SW 1271 (cell line): ENCODE data around the gene RARS2.

Experiments used
- DNase-seq, 2 experiments: peaks; one replicate each; lab custom pipeline; 2025; lab: John Stamatoyannopoulos, UW

RARS2 gene

DNA sequence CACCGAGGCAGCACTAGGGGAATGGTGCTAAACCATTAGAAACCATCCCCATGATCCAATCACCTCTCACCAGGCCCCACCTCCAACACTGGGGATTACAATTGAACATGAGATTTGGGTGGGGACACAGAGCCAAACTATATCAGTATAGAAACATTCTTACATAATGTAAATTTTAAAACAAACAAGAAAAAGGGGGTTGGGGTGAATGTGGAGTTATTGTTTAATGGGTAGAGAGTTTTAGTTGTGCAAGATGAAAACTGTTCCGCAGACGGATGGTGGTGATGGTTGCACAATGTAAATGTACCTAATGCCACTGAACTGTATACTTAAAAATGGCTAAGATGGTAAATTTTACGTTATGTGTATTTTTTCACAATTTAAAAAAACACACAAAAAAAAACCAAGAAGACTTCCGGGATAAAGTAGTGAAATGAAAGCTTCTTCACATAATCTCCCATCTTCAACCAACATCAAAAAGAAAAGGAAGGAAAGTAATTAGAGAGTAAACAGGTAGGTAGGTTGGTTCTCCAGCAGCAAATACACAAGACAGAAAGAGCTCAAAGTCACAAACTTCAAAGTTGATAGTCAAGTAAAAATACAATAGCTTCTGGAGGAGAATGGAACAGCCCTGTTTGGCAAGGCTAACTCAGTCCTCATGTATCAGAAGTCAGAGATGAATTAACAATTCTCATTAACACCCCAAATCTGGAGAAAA, 16.3 kb downstream of the RARS2 start:
- no peak for DNase-seq

DNA sequence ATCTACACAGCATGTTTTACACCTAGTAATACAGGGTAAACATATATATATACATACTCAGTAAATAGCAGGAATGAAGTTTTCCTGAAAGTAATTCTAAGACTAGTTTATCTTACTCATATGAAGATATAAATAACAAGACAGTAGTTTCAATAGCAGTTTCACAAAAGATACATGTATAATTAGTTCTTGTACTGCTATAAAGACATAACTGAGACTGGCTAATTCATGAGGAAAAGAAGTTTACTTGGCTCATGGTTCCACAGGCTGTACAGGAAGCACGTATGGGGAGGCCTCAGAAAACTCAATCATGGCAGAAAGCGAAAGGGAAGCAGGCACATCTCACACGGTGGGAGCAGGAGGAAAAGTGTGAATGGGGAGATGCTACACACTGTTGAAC, 16.9 kb downstream of the RARS2 start:
- no peak for DNase-seq

DNA sequence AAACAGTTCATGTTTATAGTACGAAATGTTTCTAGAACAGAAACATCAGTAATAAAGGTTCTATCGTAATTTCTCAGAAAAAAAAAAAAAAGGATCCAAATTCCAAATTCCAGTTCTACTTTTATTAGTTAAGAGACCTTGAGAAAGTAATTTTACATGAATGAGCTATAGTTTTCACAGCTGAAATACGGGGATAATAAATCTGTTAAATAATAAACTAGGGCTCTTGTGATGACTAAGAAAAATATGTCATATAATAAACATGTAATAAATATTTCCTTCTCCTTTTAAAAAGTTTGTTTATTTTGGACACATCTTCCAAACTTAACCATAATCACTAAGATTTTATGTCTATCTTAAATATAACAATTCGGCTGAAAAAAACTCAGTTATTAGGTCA, 17.8 kb downstream of the RARS2 start:
- DNase-seq, result no peak

DNA sequence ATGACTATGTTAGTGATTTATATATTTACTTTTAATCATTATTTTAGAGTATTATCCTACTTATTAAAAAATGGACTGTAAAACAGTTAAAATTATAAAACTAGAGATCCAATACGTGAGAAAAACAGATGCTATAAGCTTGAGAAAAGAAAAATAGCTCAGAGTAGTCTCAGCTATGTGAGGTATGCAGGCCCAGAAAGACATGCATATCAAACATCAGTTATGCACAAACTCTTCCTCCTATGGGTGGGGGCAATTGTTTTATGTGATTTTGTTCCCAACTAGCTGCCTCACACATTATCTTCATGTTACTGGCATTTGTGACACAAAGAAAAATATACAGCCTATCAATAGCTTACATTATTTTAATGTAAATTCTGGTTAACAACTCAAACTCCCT, 28.8 kb downstream of the RARS2 start:
- no peak for DNase-seq

DNA sequence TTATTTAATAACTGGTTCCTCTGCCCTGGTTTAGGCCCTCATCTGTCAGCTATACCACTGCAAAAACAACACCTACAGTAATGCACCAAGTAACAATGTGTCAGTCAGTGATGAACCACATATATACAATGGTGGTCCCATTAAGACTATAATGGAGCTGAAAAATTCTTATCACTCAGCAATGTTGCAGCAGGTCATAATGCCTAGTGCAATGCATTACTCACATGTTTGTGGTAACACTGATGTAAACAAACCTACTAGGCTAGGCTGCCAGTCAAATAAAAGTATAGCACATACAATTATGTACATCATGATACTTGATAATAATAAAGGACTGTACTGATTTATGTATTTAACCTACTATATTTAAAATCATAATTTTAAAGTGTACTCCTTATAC, 31.3 kb downstream of the RARS2 start:
- DNase-seq, result no peak

DNA sequence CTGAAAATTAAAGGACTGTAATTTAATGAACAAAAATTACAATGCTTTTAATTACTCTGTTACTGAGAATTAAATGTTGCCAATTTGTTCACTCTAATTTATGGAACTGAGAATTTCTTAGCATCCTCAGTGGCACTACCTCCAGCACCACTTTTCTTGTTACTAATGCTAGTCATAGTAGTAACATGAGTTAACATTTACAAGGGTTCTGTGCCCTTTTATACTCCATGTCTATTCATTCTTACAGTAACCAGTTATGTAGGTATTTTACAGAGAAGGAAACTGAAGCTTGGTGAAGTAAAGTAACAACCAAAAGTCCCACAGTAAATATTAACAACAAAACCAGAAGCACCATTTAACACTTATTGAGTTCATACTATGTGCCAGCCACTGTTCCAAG, 34.3 kb downstream of the RARS2 start:
- no peak for DNase-seq

DNA sequence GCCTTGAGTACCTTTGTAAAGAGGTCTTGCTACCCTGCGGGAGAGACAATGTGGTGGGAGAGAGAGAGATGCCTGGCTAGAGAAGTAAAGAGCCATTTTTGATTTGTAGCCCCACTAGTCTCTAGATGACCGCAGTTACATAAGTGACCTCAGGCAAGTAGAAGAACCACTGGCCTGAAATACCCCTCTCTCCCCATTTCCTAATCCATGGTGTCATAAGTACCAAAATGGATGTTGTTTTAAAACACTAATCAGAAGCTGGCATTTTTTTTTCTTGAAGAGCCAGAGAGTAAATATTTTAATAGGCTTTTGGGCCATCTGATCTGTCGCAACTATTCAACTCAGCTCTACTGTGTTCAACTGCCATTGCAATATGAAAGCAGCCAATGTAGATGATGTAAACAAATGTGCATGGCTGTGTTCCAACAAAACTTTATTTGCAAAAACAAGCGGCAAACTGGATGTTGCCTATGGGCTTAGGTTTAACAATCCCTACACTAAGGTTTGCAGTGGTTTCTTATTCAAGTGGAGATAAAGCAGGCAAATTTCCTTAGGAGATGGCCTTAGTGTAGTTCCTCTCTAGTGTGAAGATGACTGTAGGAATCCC, 36.5 kb downstream of the RARS2 start:
- no peak for DNase-seq

DNA sequence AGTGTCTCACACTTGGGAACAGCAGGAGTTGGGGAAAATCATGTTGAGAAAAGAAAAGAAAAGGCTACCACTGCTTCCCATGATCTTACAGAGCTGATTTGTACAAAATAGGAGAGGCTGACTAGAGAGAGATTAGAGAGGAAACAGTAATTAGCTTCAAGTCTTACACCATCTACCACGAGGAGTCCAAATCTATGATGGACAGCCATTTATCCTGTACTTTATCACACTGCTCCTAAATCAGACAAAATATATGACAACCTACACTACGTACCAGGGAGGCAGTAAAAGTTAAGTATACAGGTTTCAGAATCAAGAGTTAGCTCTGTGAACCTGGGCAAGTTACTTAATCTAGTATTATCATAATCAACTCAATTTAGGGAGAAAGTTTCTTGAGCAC, 38.0 kb downstream of the RARS2 start:
- no peak for DNase-seq

DNA sequence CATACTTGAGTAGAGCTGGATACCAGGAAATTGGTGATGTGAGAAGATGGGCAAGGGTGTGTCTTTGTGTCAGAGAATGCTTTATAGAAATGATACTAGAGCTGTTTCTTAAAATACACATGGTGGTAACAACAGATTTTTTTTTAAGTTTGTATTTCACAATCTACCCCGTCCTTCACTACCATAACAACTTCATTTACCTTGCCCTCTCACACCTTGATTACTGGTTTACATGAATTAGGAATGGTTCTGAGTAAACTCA, 45.4 kb downstream of the RARS2 start:
- DNase-seq, result no peak

DNA sequence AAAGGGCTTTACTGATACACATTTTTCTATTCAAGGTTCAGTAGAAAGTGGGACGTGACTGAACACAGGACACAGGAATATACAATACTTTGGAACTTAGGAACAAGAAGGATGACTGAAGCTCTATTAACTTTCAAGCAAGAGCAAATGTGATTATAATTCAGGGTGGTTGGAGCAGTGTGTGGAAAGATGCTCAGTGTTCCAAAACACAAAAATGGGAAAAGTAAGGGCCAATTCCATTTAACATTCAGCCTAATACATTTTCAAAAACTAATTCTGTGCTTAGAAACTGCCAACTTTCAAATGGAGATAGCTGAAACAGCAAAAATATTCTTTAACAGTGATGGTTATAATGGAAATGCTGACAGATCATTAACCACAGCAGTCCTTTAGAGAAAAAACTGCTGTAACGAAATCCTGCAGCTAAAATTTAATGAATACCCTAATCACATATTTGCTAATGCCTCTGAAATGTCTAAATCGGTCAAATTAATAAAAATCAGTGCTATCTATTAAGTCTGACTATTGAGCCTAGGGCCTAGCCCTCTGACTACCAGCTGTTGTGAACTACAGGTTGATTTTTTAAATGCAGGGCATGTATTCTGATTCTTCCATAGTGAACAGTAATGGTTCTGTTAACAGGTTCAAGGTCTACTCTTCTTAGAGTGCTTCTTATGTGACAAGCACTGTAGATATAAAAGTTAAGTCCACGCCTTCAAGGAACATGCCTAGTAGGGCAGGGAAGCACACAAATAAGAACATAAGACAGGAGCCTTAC, 45.9 kb downstream of the RARS2 start:
- DNase-seq, result no peak

DNA sequence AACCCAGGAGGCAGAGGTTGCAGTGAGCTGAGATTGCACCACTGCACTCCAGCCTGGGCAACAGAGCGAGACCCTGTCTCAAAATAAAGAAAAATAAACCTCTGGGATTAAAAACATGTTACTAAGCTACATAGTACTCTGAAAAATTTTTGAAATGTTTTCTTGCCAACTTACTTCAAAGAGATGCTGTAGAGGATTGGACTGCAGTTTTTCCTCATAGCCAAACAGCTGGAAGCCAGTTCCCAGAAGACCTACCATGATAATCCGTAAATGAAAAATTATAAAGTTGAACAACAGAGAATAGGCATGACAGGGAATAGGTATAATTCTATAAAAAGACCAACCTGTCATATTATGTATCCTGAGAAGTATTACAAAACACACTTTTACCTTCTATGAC, 48.0 kb downstream of the RARS2 start:
- DNase-seq, result no peak

DNA sequence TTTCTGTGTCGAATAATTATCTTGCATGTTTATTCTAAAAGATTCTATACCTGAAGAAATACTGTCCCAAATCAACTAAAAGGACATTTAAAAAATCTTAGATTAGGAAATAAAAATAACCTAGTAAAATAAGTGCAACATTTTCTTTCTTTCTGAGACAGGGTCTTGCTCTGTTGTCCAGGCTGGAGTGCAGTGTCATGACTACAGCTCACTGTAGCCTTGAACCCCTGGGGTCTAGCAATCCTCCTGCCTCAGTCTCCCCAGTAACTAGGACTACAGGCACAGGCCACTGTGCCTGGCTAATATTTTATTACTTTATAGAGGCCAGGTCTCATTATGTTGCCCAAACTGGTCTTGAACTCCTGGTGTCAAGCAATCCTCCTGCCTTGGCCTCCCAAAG, 48.7 kb downstream of the RARS2 start:
- DNase-seq, result no peak

DNA sequence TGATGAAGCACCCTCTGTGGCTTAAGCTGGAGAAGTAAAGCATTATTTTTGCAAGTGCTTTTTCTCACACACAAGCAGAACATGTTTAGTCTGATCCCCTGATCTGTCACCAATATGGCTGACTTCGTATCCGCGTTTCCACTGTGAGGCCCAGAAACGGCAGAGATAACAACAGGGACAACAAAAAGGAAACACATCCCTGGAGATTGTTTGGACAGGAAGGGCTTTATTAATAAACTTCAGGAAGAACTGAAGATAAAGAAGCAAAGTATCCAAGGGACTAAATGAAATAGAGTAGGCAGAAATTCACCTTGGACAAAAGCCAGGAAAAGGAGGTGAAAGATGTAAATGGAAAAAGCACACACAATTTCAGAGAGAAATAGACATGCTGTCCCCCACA, 49.2 kb downstream of the RARS2 start:
- no peak for DNase-seq

DNA sequence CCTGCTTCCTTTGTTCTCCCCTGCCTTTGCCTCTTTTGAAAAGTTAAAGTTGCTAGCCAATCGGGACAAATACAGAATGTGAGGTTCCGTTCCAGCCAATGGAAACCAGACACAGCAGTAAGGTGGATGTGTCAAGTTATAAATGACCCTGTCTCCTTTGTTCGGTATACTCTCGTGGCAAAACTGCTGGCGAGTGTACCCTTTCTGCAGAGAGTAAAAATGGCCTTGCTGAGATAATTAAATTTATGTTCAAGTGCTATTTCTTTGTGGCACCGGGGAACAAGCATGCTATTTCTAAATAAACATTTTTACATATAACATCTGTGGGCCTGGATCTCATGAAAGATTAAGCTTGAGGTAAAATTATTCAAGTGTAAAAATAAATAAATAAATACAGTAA, 50.2 kb downstream of the RARS2 start:
- DNase-seq, result no peak

DNA sequence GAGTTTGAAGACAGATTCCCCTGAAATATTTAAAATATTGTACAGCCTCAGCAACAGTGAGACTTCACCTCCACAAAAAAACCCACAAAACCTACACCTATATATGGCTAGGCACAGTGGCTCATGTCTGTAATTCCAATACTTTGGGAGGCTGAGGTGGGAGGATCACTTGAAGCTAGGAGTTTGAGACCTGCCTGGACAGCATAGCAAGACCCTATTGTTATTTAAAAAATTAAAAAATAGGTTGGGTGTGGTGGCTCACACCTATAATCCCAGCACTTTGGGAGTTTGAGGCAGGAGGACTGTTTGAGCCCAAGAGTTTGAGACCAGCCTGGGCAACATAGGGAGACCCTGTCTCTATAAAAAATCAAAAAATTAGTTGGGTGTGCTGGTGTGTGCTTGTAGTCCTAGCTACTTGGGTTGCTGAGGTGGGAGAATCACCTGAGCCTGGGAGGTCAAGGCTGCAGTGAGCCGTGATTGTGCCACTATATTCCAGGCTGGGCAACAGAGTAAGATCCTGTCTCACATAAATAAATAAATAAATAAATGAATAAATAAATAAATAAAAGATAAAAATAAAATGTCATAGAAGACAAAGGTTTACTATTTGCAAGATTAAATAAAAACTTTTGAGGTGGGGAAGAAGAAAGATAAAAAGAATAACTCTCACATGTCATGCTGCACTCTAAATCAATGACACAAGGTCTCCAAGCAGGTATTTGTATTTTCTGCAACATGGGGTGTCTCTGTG, 51.1 kb downstream of the RARS2 start:
- no peak for DNase-seq

DNA sequence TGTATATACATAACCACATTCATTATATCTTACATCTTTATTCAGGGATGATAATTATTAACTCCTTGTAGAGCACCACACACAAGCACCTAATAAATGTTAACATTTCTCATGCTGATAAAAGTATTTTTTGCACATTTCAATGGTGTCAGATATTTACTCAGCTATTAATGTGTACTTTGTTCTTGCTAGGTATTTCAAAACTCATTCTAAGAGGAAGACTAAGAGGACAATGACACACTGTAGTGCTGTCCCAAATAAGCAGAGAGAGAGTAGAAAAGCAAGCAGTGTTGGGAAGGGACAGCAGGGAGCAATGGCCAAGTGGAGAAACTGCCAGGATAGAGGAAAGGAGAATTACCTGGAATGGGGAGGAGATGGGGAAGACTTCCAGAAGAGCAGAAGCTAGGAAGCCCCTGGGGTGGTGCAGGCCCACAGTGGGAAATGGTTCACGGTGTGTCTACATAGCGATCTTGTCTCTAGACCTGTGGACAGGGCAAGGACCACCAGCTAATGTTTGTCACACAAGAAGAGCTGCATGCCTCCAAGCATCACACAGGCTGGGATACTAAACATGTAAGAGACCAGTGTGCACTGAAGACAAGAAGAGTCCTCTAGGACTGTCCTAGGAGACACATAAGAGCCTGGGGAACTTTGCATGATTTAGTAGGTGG, 55.3 kb downstream of the RARS2 start:
- DNase-seq, result no peak

DNA sequence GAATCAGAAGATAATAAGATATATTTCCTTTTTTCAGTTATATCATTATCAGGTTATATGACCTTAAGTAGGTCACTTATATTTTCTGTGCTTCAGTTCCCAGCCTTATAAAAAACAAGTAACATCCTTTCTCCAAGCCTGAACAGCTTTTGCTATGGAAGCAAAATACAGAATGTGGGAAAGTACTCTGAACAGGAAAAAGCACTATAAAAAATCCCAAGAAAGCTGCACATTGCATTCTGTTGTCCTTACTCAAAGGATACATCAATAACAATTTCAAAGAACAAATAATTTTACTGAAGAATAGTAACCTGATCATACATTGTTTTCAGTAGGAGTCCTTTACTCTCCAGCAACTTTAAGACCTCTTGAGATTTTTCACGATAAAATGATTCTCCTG, 60.6 kb downstream of the RARS2 start:
- no peak for DNase-seq

DNA sequence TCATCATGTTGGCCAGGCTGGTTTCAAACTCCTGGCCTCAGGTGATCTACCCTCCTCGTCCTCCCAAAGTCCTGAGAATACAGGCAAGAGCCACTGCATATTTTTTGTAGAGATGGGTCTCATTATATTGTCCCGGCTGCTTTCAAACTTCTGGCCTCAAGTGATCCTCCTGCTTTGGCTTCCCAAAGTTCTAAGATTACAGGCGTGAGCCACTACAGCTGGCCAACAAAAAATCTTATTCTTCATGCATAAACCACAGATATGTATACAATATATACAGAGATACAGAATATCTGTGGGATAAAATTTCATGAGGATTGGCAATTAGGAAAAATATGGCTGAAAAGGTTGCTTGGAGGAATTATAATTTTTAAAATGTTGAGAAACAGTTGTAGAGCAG, 67.1 kb downstream of the RARS2 start:
- DNase-seq, result no peak

DNA sequence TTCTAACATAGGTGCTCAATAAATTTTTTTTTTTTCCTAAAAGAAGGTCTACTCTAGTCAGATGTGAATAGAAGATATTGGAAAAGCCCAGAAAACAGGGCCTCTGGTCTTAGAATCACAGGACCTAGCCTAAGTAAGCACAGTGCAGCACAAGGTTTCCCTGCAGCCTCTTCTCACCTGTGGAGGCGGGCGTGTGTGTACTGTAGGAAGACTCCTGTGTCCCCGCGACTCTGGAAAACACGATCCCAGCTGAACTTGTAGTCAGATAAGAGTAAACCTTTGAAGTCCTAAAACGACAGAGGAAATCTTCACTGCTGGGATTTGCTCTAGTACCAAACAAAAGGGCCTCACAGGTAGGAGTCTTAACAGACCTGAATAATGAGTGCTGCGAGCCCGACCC, 71.3 kb downstream of the RARS2 start:
- no peak for DNase-seq

DNA sequence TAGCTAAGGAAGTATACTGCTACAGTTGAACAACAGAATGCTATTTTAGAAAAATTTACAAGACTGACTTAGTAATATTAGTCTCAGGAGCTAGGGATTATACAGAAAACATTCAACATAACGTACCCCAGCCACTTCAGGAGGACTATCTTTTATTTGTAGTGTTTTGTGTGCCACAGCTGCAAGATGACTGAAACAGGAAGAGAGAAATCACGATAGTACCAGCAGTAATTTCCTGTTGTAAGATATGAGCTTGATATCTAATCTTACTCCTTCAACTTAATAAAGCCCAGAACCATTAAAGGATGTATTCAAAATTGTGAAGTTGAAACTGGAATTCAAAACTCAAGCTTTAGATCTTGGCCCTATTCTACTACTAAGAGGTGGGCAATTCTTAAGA, 75.0 kb downstream of the RARS2 start:
- no peak for DNase-seq

DNA sequence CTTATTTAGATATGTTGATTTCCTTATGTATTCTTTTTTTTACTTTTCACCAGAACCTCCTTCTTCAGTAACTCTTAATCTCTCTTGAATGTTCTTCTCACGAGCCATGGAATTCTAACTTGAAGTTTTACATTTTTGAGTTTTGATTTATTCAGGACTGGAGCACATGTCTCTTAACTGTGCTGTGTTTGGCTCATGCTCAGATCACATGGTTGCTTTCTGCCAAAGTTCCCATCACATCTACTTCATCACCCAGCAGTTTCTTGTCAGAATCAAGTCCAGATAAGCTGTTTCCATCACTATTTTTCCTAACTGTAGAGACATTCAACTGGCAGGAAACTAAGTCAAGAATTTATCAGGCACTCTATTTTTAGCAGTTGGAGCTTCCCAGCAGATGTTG, 85.3 kb downstream of the RARS2 start:
- DNase-seq, result no peak

DNA sequence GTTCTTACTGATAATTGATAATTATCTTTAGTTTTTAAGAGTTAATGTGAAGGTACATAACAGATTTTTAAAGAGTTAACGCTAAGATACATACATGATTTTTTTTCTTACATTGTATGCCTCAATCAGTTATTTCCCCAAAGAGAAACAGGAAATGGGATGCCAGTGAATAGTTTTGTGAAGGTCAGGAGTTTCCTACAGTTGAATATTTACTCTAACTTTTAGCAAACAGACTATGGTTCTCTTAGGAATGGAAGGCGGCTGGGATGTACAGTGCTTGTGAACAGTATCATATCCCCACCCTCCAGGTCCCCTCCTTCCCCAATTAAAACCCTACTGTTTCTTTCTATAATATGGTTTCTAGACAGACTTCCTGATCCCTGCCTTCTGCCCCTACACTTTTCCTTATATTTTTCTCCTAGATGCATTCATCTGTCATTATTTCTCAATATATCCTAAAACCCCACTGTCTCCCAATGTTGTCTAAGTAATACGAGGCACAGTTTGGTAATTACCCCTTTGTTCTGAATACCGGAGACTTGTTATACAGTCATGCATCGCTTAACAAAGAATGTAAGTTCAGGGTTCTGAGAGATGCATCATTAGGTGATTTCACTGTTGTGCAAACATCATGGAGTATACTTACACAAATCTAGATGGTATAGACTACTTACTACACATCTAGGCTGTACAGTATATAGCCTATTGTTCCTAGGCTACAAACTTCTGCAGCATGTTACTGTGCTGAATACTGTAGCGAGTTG, 87.8 kb downstream of the RARS2 start:
- no peak for DNase-seq
